ENCODE data around the gene RPLP2.
A peak's percentile ranks its signal among the peaks of the same experiment; 100 is the strongest.

Gene RPLP2

DNA sequence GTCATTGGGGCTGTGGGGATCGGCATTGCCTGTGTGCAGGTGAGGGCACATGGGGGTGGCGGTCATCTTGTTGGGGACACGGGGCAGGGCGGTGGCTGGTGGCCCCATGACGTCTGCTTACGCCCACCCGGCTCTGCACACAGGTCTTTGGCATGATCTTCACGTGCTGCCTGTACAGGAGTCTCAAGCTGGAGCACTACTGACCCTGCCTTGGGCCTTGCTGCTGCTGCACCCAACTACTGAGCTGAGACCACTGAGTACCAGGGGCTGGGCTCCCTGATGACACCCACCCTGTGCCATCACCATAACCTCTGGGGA is 28.2 kb downstream of the RPLP2 start:
- no peak for DNase-seq

DNA sequence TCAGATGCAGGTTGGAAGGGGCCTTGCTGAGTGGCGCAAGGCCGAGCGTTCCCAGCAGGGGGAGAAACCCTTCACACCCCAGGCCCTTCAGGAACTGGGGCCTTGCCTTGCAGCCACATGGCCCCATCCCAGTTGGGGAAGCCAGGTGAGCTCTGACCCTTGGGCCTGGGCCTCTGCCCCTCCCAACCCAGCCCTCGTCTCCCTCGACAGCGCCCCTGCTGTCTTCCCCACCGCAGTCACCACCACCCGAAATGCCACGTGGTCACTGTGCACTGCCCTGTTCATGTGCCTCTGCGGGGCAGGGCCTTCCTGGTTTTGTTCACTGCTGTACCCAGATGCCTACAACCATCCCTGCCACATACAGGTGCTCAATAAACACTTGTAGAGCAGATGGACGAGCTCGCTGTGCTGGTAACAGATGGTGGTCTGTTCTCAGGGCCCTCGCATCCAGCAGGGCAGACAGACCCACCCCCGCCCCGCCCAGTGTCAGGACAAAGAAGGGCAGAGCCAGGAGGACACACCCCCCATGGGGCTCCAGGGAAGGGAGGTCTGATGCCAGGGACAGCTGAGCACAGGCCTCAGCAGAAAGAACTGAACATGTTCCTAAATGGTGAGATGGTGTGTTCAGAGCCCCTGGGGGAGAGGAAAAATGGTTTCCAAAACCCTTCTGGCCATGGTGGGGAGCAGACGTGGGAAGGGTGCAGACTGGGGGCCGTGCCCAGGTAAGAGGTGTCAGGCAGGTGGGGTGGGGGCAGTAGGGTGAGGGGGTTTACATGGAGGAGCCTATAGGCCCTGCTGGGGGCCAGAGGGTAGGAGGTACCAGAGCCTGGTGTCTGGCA is 28.9 kb downstream of the RPLP2 start:
- no peak for DNase-seq

GRCh38 chr11:839280-839623 is 29.5 kb downstream of the RPLP2 start:
- DNase-seq, result no peak

GRCh38 chr11:839875-840617 is 30.3 kb downstream of the RPLP2 start:
- no peak for DNase-seq

GRCh38 chr11:841981-842369 is 32.2 kb downstream of the RPLP2 start:
- DNase-seq, result no peak

GRCh38 chr11:842370-843002 is 32.7 kb downstream of the RPLP2 start, which contains the start of the genes POLR2L and TSPAN4:
TSS of gene POLR2L (minus strand) at chr11:842529. CDS start at chr11:842508, 21 bp downstream.
TSS of gene TSPAN4 (plus strand) at chr11:842852. CDS start at chr11:850305, 7,453 bp downstream.
- DNase-seq, result peak; percentile 89

DNA sequence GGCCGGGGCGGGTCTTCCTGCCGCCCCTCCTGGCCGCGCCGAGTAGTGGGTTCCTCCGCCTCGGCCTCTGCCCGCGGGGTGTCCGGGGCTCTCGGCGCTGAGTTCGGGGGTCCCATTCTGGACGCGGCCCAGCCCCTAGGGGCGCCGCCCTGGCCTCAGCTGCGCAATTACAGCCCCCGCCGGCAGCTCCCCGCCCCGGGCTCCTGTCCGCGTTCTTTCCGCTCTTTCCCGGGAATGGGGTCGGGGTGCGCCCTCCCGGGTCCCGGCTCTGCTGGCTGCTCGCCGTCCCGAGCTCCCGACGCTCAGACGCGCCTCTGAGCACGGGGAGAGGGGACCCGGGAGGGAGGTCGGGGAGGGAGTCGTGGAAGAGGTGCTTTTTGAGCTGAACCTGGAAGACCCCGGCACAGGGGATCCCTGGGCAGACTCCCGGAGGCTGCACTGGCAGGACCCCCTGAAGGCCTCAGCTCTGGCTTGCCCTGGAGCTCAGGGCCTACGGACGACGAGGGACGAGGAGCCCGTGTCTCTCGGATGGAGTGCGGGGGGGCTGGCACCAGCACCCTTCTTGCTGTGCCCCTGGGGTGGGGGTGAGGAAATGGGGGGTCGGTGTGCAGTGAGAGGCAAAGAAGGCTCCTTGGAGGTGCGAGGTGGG is 33.4 kb downstream of the RPLP2 start:
- DNase-seq, result no peak

DNA sequence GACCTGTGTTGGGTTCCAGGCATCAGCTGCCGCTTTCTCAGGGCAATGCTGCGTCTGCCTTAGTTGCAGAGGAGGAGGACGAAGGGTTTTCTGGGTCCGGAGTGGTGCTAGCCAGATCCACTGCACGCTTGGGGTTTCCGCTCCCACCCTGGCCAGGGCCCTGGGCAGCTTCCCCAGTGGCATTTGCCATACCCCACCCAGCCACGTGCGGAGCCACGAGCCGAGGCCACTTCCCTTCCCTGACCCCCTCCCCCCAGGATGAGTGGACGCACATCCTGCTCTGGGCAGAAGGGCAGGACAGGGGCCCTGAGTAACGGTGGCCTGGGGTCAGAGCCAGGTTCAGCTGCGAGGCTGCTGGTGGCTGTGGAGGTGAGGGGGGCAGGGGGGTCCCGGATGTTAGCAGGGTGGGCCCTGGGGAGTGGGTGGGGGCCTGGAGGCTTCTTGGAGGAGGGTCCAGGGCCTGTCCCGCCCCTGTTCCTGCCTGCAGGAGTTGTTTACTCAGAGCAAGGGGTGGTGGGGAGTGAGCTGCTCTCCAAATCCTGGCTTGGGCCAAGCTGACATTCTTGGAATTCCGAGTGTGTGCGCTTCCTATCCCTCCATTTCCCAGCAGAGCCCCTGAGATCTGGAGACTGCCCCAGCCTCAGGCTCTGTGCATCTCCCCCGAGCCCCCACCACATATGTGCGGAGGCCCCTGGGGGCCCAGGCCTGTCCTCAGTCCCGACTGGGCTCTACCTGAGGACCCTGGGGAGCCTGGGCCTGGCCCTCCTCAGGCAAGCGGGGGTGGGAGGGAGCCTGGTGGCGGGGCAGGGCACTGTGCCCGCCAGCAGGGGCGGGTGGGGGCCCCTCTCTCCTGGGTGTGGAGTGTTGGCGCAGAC is 34.3 kb downstream of the RPLP2 start:
- DNase-seq, result peak; percentile 96

- peak; percentile 87 for DNase-seq
These were observed 35.2 kb downstream of the RPLP2 start for GRCh38 chr11:844693-845644.

- DNase-seq, result no peak
These were observed 36.2 kb downstream of the RPLP2 start for GRCh38 chr11:845872-846495.

DNA sequence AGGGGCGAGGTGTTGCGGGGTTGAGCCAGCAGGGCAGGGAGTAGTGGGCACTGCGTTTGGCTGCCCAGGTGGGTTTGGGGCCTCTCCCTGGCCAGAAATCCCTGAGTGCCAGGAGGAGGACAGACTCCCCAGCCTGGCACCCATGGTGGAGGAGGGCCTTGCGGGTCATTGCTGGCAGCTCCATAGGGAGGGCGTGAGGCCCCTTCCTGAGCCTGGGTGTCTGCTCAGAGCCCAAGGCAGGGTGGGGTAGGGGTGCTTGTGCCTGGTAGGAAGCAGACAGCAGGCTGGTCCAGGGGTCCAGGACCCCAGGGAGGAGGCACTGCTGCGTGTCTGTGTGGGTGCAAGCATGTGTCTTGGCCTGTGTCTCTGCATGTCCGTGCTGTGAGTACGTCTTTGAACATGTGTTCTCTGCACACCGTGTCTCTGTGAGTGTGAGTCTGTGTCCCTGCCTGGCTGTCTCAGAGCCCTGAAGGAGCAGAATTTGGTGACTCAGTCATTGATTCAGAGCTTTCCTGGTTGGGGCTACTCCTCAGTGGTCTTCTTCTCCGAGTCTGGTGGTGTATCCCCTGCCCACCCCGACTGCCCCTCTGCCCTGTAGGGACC is 36.8 kb downstream of the RPLP2 start:
- DNase-seq, result no peak

- no peak for DNase-seq
These were observed 38.1 kb downstream of the RPLP2 start for GRCh38 chr11:847876-848275.

GRCh38 chr11:848380-848931 is 38.7 kb downstream of the RPLP2 start:
- DNase-seq, result no peak

DNA sequence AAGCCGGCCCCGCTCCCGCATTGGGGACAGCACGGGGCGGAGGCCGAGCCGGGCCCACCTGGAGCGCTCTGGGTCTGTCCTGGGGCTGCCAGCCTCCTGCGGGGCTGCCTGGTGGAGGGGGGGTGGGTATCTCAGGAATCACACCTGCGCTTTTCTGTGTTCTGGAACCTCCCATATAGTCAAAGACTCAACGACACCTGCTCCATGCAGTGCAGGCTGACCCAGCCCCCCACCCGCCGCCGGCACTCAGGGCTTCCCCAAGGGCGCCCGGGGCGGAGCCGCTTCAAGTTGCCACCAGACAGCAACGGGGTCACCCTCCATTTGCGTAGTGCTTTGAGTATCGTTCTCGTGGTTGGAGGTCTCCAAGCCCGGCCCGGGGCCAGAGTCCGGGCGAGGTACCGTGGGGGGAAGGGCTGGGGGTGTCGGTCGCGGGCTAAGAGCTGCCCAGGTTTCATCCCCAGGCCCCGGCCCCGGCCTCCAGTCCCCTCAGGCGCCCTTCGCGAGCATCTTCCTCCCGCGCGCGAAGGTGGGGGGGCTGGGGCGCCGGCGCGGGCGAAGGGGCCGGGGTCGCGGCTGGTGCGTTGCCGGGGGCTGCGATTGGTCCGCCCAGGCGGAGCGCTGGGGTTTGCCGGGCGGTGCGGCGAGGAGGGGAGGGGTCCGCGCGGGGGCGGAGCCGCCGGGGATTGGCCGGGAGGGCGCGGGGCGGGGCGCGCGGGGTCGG is 39.5 kb downstream of the RPLP2 start:
- no peak for DNase-seq

- no peak for DNase-seq
These were observed 40.4 kb downstream of the RPLP2 start for GRCh38 chr11:849951-850774.

GRCh38 chr11:850775-851763 is 41.3 kb downstream of the RPLP2 start:
- DNase-seq, result no peak

GRCh38 chr11:852762-853161 is 43.0 kb downstream of the RPLP2 start:
- DNase-seq, result no peak

Data from fibroblast of skin of right quadriceps (primary cell).